Pancreas (tissue), 10 donors: ENCODE results near the gene FAM114A1. TPM values are rescaled to one million over a fixed set of nuclear protein-coding genes. Genes with fewer than 3 reads are reported as not detected.

Experiments
- ATAC-seq, 4 donors: fragments of 200-7000 bp; cut with Tn5 transposase; one replicate each; pipeline versions ENCODE4 v1.8.0 to v1.9.1; 2020; ENCODE audit warnings: mild to moderate bottlenecking in 4 of 4, moderate library complexity in 4 of 4
- DNase-seq, 6 donors: peaks; one replicate each; pipeline ENCODE4 v3.0.0-alpha.2; 2020
- FAIRE-seq: peaks from 2 replicates; lab custom pipeline; 2012; peaks lifted over from hg19 to GRCh38; lab: Jason Lieb, UNC
- H3K27ac ChIP-seq, 4 donors: fragments of 200-600 bp; sonication (generic); 1 replicate in 3 of 4; 2 replicates in 1 of 4; pipeline versions ENCODE4 v1.5.0 to v1.8.0; 2020
- H3K27me3 ChIP-seq, 4 donors: fragments of 200-600 bp; one replicate each; pipeline ENCODE4 v1.8.0; 2021
- H3K36me3 ChIP-seq, 3 donors: fragments of 200-600 bp; sonication (generic) in 1 of 3; one replicate each; pipeline versions ENCODE4 v1.5.0 to v1.8.0; 2020 to 2021
- H3K4me1 ChIP-seq, 3 donors: fragments of 200-600 bp; one replicate each; pipeline ENCODE4 v1.8.0; 2021
- H3K4me3 ChIP-seq, 4 donors: fragments of 200-600 bp; sonication (generic) in 2 of 4; one replicate each; pipeline versions ENCODE4 v1.5.0 to v1.8.0; 2020 to 2021
- H3K9me3 ChIP-seq, 4 donors: fragments of 200-600 bp; one replicate each; pipeline ENCODE4 v1.8.0; 2021
- CTCF ChIP-seq, 4 donors: fragments of 200-600 bp; sonication (generic) in 3 of 4; IDR thresholded peaks; one replicate each; pipeline versions ENCODE4 v1.5.0 to v1.8.0; 2021; ENCODE audit warnings: antibody characterized with exemption in 4 of 4
- WGBS, 2 donors: extraction: QIAGEN DNeasy Blood & Tissue Kit; methylation state at CpG; one replicate each; pipeline ENCODE4 v1.1.7; 2013; 5-methylcytosine and 5-hydroxymethylcytosine counted together
- intact Hi-C, 3 donors: fragments of 100-400 bp; cut with DNase I; formaldehyde crosslinking; loops; one replicate each; pipeline versions ENCODE4 v1.11.1 to v1.14.2; 2022
- polyA plus RNA-seq, 2 donors: library from polyadenylated mRNA; stranded (reverse); fragments of 200-250 nt; gene quantifications; one replicate each; pipeline ENCODE4 v1.2.3, GENCODE V29; 2013
- total RNA-seq, 6 donors: library from RNA; stranded (reverse); fragmentation: NEBNext Ultra II Directional in 4 of 6; extraction: Animal tissue kit (Norgen Biotek cat#: 25700) in 4 of 6; gene quantifications; one replicate each; pipeline versions ENCODE4 v1.2.1 to v1.2.4, GENCODE V29; 2021 to 2023
- donor health status: healthy with polysubstance abuse.
- donor health status: DM: no; HTN: no; CAD: no; lungs with moderate emphysema.
- donor health status: DM: no; HTN: no; CAD: no.
- donor health status: control.
- donor health status: control.
- donor health status: Bipolar disorder and iron deficiency.
- donor health status: DM: yes; HTN: yes; CAD: no.
- donor health status: DM: no; HTN: no; CAD: no.
- donor health status: DM: no; HTN: no; CAD: no.
- donor health status: DM: yes; HTN: yes; CAD: no.

Gene FAM114A1
- total and polyA plus RNA-seq, 8 donors = 8.0 to 42.8 (median 20.3) TPM

- no peaks in the 10 kb centered on the region for H3K36me3 ChIP-seq
- no peaks in the 10 kb centered on the region for H3K9me3 ChIP-seq
- TF ChIP-seq CTCF (IDR thresholded peaks at IDR 0.05) = no peak
- no peak for FAIRE-seq
- H3K27ac ChIP-seq = peak overlapping the region in 2 of 4 donors; percentile 56 to 59
- intact Hi-C loops = no loop called here
- peaks cover 5 to 25% (median 16%) of the 10 kb centered on the region in 3 donors for H3K4me1 ChIP-seq
- DNase-seq = peak in 4 of 6 donors; percentile 30 to 57 (median 34)
- WGBS, 2 donors = 39 to 46% methylated on average over 5 of the region's 5 CpGs
- no peak overlapping the region for H3K4me3 ChIP-seq
- H3K27me3 ChIP-seq = no peaks in the 10 kb centered on the region
- ATAC-seq = peak; percentile 60 to 75 (median 74)
These were observed 5.0 kb downstream of the FAM114A1 start for GRCh38 chr4:38872620-38873019.

- ATAC-seq (peak in 1 of 4 donors; percentile 8), FAIRE-seq (no peak), DNase-seq (no peak)
- no peak for TF ChIP-seq CTCF (IDR thresholded peaks at IDR 0.05)
- Histone ChIP-seq H3K4me3 (no peak overlapping the region), H3K9me3 (no peaks in the 10 kb centered on the region), H3K27me3 (no peaks in the 10 kb centered on the region), H3K36me3 (no peaks in the 10 kb centered on the region), H3K4me1 (peaks cover 5 to 25% (median 16%) of the 10 kb centered on the region in 3 donors), H3K27ac (peak overlapping the region in 2 of 4 donors; percentile 56 to 59)
- WGBS, 2 donors = 69 to 74% methylated on average over 5 of the region's 5 CpGs
- intact Hi-C loops = no loop called here
These were observed 5.8 kb downstream of the FAM114A1 start for GRCh38 chr4:38873290-38873944.

- no peak for ATAC-seq
- H3K27ac ChIP-seq = no peak overlapping the region
- H3K9me3 ChIP-seq = no peaks in the 10 kb centered on the region
- H3K36me3 ChIP-seq = no peaks in the 10 kb centered on the region
- H3K4me1 ChIP-seq = peaks cover 0 to 11% (median 7%) of the 10 kb centered on the region in 3 donors
- no peak for DNase-seq
- H3K4me3 ChIP-seq = no peak overlapping the region
- WGBS, 2 donors = 48 to 51% methylated on average over 2 of the region's 2 CpGs
- no peak for TF ChIP-seq CTCF (IDR thresholded peaks at IDR 0.05)
- FAIRE-seq = no peak
- no peaks in the 10 kb centered on the region for H3K27me3 ChIP-seq
- intact Hi-C loops = no loop called here
These were observed 9.0 kb downstream of the FAM114A1 start for GRCh38 chr4:38876636-38877035.

GRCh38 chr4:38884254-38884653 lies 16.6 kb downstream of the FAM114A1 start:
- no peaks in the 10 kb centered on the region for H3K9me3 ChIP-seq
- WGBS, 2 donors = 96 to 98% methylated on average over 4 of the region's 4 CpGs
- intact Hi-C loops = no loop called here
- H3K27me3 ChIP-seq = no peaks in the 10 kb centered on the region
- no peak for FAIRE-seq
- no peak for TF ChIP-seq CTCF (IDR thresholded peaks at IDR 0.05)
- H3K4me1 ChIP-seq = peaks cover 7 to 9% (median 7%) of the 10 kb centered on the region in 3 donors
- no peak overlapping the region for H3K4me3 ChIP-seq
- H3K36me3 ChIP-seq = no peaks in the 10 kb centered on the region
- ATAC-seq = no peak
- DNase-seq = no peak
- no peak overlapping the region for H3K27ac ChIP-seq

GRCh38 chr4:38889143-38889542 lies 21.5 kb downstream of the FAM114A1 start:
- intact Hi-C loops = no loop called here
- no peak for FAIRE-seq
- 91 to 92% methylated on average over 1 of the region's 1 CpG for WGBS, 2 donors
- Histone ChIP-seq H3K4me1 (peaks cover 7 to 14% (median 7%) of the 10 kb centered on the region in 3 donors), H3K9me3 (no peaks in the 10 kb centered on the region), H3K4me3 (no peak overlapping the region), H3K27ac (peak overlapping the region in 2 of 4 donors; percentile 66 to 78), H3K27me3 (no peaks in the 10 kb centered on the region), H3K36me3 (peaks cover 0 to 17% (median 0%) of the 10 kb centered on the region in 3 donors)
- peak in 3 of 4 donors; percentile 72 to 80 (median 73) for ATAC-seq
- DNase-seq = no peak
- TF ChIP-seq CTCF (IDR thresholded peaks at IDR 0.05) = no peak
